ENCODE measurements around the gene SPINT4.
A peak's percentile ranks its signal among the peaks of the same experiment; 100 is the strongest.

SPINT4 gene

GRCh38 chr20:45768479-45768878, 46.3 kb downstream of the SPINT4 start:
- Histone ChIP-seq H3K4me3 (ENCODE audit: low read depth, low read length, poor library complexity, severe bottlenecking) (no peak overlapping the region), H3K27ac (ENCODE audit: low read depth, low read length, poor library complexity, severe bottlenecking) (no peak overlapping the region), H3K27me3 (ENCODE audit: insufficient read depth, low read length) (no peaks in the 10 kb centered on the region), H3K9ac (ENCODE audit: low read length) (no peak overlapping the region), H3F3A (ENCODE audit: insufficient read depth, low read length) (no peaks in the 10 kb centered on the region), H3K79me2 (ENCODE audit: insufficient read depth, low read length) (no peaks in the 10 kb centered on the region), H3K9me3 (ENCODE audit: low read length) (no peaks in the 10 kb centered on the region), H3K9me2 (ENCODE audit: low read depth, low read length) (no peaks in the 10 kb centered on the region), H2AFZ (ENCODE audit: low read length) (no peak overlapping the region), H3K36me3 (ENCODE audit: insufficient read depth, low read length) (no peaks in the 10 kb centered on the region), H3K4me2 (ENCODE audit: low read length) (no peak overlapping the region), H3K4me1 (ENCODE audit: insufficient read depth, low read length, severe bottlenecking) (no peaks in the 10 kb centered on the region), H4K20me1 (ENCODE audit: insufficient read depth, low read length) (no peaks in the 10 kb centered on the region)
- TF ChIP-seq CTCF (IDR thresholded peaks at IDR 0.05; ENCODE audit: low read length), result no peak
- TF ChIP-seq EZH2 (IDR thresholded peaks at IDR 0.05; ENCODE audit: borderline replicate concordance, low read length), result no peak

GRCh38 chr20:45771182-45771759, 49.1 kb downstream of the SPINT4 start:
- Histone ChIP-seq H3K4me3 (ENCODE audit: low read depth, low read length, poor library complexity, severe bottlenecking) (no peak overlapping the region), H3K9ac (ENCODE audit: low read length) (no peak overlapping the region), H3F3A (ENCODE audit: insufficient read depth, low read length) (no peaks in the 10 kb centered on the region), H2AFZ (ENCODE audit: low read length) (peak overlapping the region; percentile 65; the same call in 1 of the 2 replicates), H3K27ac (ENCODE audit: low read depth, low read length, poor library complexity, severe bottlenecking) (no peak overlapping the region), H3K9me3 (ENCODE audit: low read length) (no peaks in the 10 kb centered on the region), H3K9me2 (ENCODE audit: low read depth, low read length) (no peaks in the 10 kb centered on the region), H3K36me3 (ENCODE audit: insufficient read depth, low read length) (no peaks in the 10 kb centered on the region), H3K4me1 (ENCODE audit: insufficient read depth, low read length, severe bottlenecking) (no peaks in the 10 kb centered on the region), H3K79me2 (ENCODE audit: insufficient read depth, low read length) (no peaks in the 10 kb centered on the region), H4K20me1 (ENCODE audit: insufficient read depth, low read length) (no peaks in the 10 kb centered on the region), H3K4me2 (ENCODE audit: low read length) (no peak overlapping the region), H3K27me3 (ENCODE audit: insufficient read depth, low read length) (no peaks in the 10 kb centered on the region)
- TF ChIP-seq CTCF (IDR thresholded peaks at IDR 0.05; ENCODE audit: low read length) (peak; percentile 94), EZH2 (IDR thresholded peaks at IDR 0.05; ENCODE audit: borderline replicate concordance, low read length) (no peak)

- Histone ChIP-seq H3K9me3 (ENCODE audit: low read length) (no peaks in the 10 kb centered on the region), H2AFZ (ENCODE audit: low read length) (no peak overlapping the region), H3K27me3 (ENCODE audit: insufficient read depth, low read length) (no peaks in the 10 kb centered on the region), H3K9ac (ENCODE audit: low read length) (no peak overlapping the region), H3K4me1 (ENCODE audit: insufficient read depth, low read length, severe bottlenecking) (no peaks in the 10 kb centered on the region), H3K4me2 (ENCODE audit: low read length) (no peak overlapping the region), H3K4me3 (ENCODE audit: low read depth, low read length, poor library complexity, severe bottlenecking) (no peak overlapping the region), H3K27ac (ENCODE audit: low read depth, low read length, poor library complexity, severe bottlenecking) (no peak overlapping the region), H3K79me2 (ENCODE audit: insufficient read depth, low read length) (no peaks in the 10 kb centered on the region), H4K20me1 (ENCODE audit: insufficient read depth, low read length) (no peaks in the 10 kb centered on the region), H3K36me3 (ENCODE audit: insufficient read depth, low read length) (no peaks in the 10 kb centered on the region), H3K9me2 (ENCODE audit: low read depth, low read length) (no peaks in the 10 kb centered on the region), H3F3A (ENCODE audit: insufficient read depth, low read length) (no peaks in the 10 kb centered on the region)
- TF ChIP-seq EZH2 (IDR thresholded peaks at IDR 0.05; ENCODE audit: borderline replicate concordance, low read length) (no peak), CTCF (IDR thresholded peaks at IDR 0.05; ENCODE audit: low read length) (no peak)
These were observed 50.5 kb downstream of the SPINT4 start for GRCh38 chr20:45772693-45773092.
